ENCODE measurements around the gene DAPK2.

- no peak for TF ChIP-seq CTCF (IDR thresholded peaks at IDR 0.05)
- peak; percentile 40; the same call in 1 of the 2 replicates for TF ChIP-seq TCF12 (IDR thresholded peaks at IDR 0.05)
- no peak for TF ChIP-seq SMC3 (IDR thresholded peaks at IDR 0.05; ENCODE audit: low read depth, low read length)
- no peak for TF ChIP-seq GABPA (IDR thresholded peaks at IDR 0.05; ENCODE audit: low read depth)
- TF ChIP-seq REST (IDR thresholded peaks at IDR 0.05; ENCODE audit: low read depth, low read length) = no peak
- TF ChIP-seq TAF1 (IDR thresholded peaks at IDR 0.05; ENCODE audit: borderline replicate concordance, low read depth, low read length) = no peak
- TF ChIP-seq FOXJ3 (CRISPR knock-in tag; IDR thresholded peaks at IDR 0.05) = no peak
- TF ChIP-seq NFIC (IDR thresholded peaks at IDR 0.05; ENCODE audit: borderline replicate concordance) = no peak
Observed at GRCh38 chr15:64017082-64017588, 29.1 kb downstream of the DAPK2 start.

Measured in SK-N-SH (cell line).